ENCODE results near the gene PARD3B.
A peak's percentile ranks its signal among the peaks of the same experiment; 100 is the strongest.

Gene PARD3B

GRCh38 chr2:204842068-204842467 lies 296.8 kb downstream of the PARD3B start:
- no peak for DNase-seq (ENCODE audit: low read depth)

GRCh38 chr2:204842661-204843485 lies 297.6 kb downstream of the PARD3B start:
- peak; percentile 6 for DNase-seq (ENCODE audit: low read depth)

DNA sequence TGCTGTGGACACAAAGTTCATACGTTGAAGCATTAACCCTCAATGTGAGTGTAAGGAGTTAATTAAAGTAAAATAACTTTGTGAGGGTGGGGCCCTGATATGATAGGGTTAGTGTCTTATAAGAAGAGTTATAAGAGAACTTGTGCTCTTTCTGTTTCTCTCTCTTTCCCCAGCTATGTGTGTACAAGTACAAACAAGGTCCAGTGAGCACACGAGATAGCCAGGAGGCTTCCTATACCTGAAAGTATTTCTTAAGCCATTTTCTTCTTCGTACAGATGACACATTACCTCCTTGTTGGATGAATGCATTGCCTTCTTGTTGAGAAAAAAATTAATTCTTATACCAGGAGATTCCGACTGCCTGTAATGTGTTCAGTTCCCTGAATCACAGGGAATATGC lies 301.2 kb downstream of the PARD3B start:
- DNase-seq (ENCODE audit: low read depth): no peak

- no peak for DNase-seq (ENCODE audit: low read depth)
These were observed 304.6 kb downstream of the PARD3B start for GRCh38 chr2:204849892-204850291.

GRCh38 chr2:204850581-204850980 lies 305.3 kb downstream of the PARD3B start:
- no peak for DNase-seq (ENCODE audit: low read depth)

DNA sequence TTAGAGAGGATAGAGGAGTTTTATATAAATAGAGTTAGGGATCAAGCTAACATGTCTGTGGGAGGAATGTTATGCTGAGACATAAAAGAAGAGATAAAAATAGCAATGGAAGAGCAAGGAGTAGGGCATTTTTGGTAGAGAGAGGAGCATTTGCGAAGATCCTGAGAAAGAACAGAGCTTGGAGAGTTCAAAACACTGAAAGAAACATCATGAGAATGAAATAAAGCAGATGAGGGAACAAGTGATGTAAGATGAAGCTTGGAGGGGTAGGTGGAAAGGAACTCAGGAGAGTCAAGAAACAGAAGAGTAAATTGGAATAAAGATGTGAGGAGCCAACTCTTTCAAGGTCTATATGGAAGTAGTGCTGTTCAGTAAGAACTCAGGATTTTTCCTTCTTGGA lies 308.6 kb downstream of the PARD3B start:
- DNase-seq (ENCODE audit: low read depth): no peak

GRCh38 chr2:204860274-204860673 lies 315.0 kb downstream of the PARD3B start:
- DNase-seq (ENCODE audit: low read depth): no peak

GRCh38 chr2:204862809-204863208 lies 317.5 kb downstream of the PARD3B start:
- DNase-seq (ENCODE audit: low read depth): no peak

DNA sequence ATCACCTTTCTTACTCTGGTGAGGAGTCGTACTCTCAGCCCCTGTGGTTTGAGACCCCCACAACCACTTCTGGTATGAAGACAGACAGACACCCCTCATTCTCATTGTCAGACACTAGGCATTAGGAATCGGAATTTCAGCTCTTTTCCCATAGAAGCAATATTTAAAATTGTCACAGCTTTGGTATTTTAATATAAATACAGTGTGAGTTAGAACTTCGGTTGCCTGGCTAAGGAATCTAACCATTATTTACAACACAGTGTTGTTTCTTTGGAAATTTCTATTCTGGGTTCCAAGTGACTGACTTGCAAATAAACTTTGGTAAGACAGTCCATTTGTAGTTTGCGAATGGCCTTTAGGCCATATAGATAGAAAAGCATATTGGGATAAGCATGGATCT lies 318.1 kb downstream of the PARD3B start:
- no peak for DNase-seq (ENCODE audit: low read depth)

GRCh38 chr2:204869132-204869823 lies 324.0 kb downstream of the PARD3B start:
- DNase-seq (ENCODE audit: low read depth): no peak

- DNase-seq (ENCODE audit: low read depth): no peak
These were observed 324.8 kb downstream of the PARD3B start for GRCh38 chr2:204870053-204870452.

DNA sequence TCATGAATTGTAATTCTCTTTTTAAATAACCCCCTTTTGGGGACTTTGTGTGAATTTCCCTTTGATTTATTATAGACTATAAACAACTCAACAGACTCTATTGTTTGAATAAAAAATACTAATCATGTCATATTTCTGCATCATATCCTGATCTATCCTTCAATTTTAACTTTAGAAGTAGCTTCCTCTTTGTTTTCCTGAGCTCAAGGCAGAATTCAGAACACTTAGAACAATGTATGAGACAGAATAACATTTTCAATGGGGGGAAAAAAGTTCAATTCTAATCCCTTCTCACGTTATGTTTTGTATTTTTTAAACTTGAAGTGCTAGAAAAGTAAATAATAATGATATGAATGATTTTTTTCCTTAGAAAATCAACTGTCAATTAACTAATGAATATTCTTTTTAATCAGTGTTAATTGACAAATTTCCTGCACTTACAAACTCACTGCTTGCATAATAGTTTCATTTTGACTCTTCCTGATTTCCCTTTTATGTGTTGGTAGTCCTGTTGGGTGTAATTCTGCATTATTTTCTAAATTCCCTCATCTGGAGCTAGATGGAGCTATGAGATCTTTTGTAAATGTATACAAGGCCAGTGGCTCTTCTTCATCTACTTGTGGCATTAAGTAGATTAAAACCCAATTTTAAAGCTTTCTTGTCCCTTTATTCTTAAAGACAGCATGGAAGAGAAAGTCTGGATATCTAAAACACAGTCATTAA lies 326.1 kb downstream of the PARD3B start:
- DNase-seq (ENCODE audit: low read depth): no peak

DNA sequence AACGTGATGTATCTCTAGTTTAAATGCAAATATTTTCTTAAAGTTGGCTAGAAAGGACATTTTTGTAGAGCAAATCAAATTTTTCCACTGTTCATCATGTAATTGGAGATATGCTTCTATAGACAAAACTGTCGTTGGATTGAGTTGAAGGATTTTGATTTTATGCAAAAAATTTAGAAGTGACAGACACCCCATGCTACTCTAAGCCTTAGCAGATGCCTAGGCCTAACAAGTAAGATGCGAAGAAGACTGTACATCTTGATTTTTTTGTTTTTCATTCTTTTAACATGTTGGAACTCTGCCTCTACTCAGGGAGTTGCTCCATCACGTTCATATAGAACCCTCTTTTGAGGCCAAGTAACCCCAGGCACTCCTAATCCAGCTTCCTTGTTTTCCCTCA lies 331.0 kb downstream of the PARD3B start:
- no peak for DNase-seq (ENCODE audit: low read depth)

GRCh38 chr2:204877691-204878090 lies 332.4 kb downstream of the PARD3B start:
- DNase-seq (ENCODE audit: low read depth): no peak

DNA sequence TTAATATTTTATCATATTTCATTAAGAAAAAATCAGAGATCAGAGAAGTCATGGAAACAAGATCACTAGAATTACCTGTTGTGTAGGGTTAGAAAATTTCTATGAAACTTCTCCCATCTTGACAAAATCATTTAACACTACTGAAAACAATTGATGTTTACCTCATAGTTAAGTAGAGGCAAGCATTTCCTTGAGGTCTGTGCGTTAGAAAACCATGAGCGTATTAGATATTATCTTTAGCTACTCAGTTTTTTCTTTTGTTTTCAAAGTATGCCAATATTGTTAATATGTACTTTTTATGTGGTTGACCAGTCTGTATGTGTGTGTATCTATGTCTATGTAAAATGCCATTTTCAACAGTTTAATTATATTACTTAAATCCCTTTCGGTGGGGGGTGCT lies 335.7 kb downstream of the PARD3B start:
- DNase-seq (ENCODE audit: low read depth): no peak

DNA sequence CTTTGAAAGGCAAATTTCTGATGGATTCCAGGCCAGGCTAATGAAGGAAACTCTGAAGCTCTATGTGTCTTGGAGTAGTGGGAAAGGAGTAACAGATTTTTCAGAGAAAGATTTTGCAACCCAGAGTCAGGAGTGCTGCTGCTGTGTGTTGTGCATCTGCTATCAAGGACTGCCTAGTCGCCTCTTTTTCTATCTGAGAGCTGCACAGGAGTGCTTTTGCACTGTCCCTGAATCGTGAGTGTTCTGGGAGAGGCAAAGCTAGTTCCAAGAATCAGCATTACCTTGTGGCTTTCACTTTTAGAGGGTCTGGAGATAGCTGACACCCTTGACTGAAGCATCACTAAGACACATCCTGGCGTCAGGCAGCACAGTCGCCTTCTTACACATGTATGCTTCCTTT lies 336.4 kb downstream of the PARD3B start:
- no peak for DNase-seq (ENCODE audit: low read depth)

DNA sequence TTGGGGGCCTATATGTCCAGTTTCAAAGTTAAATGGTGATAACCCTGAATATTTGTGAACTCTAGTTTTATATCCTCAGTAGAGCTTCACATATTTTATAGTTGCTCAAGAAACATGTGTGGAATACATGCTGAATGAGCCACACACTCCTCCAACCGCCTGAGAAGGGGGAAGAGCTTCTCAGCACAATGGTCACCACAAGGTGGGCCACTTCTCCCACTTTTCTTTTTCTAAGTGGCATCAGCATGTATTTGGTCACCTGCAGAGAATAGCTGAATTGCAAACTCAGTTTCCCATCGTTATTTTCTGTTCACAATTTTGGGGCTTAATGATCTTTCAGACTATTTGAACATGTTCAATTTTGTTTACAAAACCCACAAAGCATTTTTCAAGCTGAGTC lies 340.5 kb downstream of the PARD3B start:
- no peak for DNase-seq (ENCODE audit: low read depth)

GRCh38 chr2:204886713-204887112 lies 341.4 kb downstream of the PARD3B start:
- no peak for DNase-seq (ENCODE audit: low read depth)

GRCh38 chr2:204888222-204888621 lies 342.9 kb downstream of the PARD3B start:
- no peak for DNase-seq (ENCODE audit: low read depth)

DNA sequence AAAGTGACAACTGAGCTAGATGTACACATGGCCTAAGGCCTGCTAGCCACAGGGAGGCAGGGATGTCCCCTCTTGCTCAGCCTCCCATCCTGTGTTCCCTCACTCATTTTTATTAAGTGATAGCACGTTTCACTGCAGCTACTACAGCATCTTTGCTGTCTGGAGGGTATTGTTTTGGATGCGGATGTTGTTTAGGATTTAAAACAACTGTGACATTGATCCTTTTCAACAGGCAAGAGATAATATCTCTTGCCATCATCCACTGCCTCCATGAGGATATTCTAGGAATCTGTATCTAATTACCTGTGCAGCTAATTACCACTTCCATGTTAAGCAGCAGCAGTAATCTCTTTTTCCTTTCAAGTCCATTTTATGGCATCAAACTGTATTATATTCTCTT lies 345.4 kb downstream of the PARD3B start:
- DNase-seq (ENCODE audit: low read depth): no peak

DNA sequence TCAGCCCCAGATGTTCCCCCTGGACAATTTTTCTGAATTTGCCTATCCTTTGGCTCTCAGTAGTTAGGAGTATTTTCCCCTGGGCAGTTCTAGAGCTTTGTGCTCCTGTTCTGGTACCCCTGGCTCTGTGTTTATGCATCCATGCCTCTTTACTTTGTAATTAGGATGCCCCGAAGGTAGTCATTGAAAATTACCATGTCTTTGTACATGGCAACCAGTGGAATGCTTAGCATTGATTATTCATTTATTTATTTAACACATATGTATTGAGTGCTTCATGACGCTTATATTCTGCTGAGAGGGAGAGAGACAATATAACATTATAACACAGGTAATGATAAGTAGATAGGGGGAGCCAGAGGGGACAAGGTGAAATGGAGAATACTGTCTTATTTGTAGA lies 346.5 kb downstream of the PARD3B start:
- DNase-seq (ENCODE audit: low read depth): no peak

GRCh38 chr2:204892506-204893255 lies 347.4 kb downstream of the PARD3B start:
- DNase-seq (ENCODE audit: low read depth): no peak
